ENCODE measurements around the gene SMIM12. TPM values are rescaled to one million over a fixed set of nuclear protein-coding genes. Genes with fewer than 3 reads are reported as not detected.
A peak's percentile ranks its signal among the peaks of the same experiment; 100 is the strongest.
"Not testable (repeated sequence)": the region's sequence is repeated elsewhere in the genome, so short reads cannot be mapped to it uniquely, and the experiment has no call there.

SMIM12 gene
- total RNA-seq, 1 donor from 2014 or later, result 32.0 TPM

DNA sequence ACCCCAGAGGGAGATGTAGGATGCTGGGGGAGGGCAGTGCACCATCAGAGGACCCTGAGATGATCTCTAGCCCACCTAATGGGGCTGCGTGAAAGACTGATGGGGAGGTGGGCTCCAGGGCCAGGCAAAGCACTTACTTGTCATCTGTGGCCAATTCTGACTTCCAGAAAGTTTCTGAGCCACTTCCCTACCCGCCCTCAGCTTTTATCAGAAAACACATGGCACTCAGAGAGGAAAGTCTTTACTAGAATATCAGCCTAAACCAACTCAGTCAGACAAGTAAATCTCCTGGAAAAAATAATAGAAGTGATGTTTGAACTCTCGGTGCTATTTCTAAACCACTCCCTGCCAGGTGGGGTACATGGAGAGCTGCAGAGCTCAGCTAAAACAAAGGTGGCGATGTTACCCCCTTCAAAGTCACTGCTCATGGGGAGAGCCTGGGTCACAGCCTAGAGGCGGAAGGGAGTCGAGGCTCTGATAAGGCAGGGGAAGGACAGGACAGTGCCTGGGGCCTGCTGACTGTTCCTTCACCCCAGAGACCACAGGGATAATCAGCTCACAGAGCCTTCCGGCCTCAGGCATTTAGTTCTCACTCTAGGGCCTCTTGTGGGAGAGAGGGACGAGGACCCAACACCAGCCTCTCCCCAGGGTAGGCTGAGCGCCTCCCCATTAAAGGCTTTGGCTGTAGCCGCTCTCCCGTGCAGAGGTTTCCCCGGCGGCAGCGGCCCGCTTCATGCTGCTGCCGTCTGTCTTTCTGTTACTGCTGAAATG is 14.2 kb downstream of the SMIM12 start:
- ATAC-seq, result peak; percentile 64
- no peak for DNase-seq (ENCODE audit: low spot score)

DNA sequence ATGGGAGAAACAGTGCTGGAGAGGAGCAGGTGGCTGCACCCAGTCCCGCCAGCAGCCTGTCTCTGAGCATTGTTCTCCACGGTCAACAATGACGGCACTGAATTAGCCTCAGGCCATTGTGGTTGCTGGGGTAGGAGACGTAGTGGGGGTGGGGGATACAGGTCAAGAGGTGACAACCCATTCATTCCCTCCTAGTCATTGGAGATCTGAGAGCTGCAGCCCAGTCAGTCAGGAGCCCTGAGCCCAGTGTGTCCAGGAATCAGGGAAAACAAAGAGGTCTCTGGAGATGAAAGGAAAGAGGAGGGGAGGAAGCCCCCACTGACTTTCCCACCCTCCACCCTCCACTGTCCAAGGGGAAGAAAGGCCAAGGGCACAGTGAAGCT is 15.3 kb downstream of the SMIM12 start:
- DNase-seq (ENCODE audit: low spot score), result no peak
- no peak for ATAC-seq

DNA sequence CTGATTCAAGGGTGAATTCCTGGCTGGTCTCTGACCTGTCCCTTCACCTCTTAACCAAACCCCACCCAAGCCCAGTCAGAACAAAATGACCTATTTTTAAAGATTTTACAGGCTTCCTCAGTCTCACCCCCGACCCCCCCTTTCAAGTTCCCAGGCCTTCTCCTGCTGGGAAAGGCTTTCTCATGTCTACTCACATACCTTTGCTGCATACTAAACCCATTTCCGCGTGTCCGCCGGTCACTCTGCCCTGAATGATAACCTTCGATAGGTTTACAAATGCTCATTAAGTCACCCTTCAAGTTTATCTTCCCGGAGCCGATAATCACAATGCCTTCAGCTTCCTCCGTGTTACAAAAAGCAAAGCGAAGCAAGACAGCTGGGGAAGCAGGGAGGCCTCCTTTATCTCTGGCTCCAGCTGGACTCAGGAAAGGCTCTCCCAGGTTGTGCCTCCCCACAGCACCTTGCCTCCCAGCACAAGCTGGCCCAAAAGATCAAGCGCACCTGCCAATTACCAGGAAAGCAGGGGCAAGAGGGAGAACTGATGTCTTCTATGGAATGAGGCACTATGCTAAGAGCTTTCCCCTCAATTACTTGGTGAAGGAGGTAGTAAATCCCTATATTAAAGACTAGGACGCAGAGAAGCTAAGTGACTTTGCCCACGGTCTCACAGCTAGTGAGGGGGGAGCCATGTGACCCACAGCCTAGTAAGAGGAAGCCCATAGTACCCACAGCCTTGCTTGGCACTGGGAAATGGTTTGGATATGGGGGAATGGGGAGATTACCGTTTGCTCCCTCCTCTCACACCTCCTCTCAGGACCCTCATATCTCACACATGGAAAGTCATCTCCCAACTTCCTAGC is 15.9 kb downstream of the SMIM12 start:
- ATAC-seq (peak; percentile 45), DNase-seq (ENCODE audit: low spot score) (no peak)

DNA sequence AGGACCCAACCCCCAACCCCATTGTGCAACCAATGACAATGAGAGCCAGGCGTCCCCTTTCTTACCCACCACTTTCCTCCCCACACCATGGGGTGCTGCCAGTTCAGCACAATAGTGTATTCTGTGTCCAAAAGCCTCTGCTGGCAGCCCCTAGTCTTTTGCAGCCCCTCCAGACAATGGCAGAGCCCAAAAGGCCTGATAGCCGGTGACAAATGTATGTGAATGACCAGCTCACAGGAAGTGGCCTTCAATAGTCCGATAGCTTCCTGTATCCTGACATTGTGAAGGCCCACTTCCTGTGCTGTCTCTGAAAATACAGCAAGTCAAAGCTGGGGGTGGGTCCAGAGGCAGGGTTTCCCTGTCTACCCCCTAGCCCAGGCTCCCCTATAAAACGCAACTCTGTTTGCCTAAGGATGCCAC is 16.6 kb downstream of the SMIM12 start:
- ATAC-seq (peak; percentile 47), DNase-seq (ENCODE audit: low spot score) (no peak)

DNA sequence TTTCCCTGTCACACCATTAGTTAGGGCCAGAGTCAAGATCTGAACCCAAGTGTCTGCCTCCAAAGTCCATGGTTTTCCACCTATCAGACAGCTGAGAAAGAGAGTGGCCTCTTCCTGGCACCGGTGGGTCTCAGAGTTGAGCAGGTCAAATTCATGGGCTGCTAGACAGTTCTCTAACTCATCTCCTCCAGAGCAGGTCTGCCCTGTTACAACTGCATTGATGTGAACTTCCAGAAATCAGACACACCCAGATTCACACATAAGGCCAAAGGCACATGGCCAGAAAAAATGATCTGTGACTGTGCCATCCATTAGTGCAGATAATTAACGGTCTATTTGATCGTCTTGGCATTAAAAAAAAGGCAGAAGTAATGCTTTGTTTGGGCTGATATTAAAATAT is 17.5 kb downstream of the SMIM12 start:
- ATAC-seq, result no peak

DNA sequence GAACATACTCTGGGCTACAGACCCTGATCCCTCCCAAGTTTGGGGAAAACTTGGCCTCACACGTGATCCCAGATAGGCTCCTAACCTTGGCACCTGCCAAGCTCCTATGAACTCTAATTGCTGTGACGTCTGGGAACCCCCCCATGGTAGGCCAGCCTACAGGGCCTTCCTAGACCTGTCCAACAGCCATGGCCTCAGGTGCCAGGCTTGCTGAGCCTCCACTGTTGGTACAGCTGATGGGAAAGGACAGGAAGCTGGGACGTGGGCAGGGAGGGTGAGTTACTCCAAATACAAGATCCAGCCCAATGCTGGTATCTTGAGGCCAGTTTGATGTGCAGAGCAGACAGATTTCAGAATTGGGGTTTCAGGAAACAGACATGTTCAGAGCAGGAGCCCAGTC is 19.1 kb downstream of the SMIM12 start:
- DNase-seq (ENCODE audit: low spot score), result peak; percentile 27
- ATAC-seq, result no peak

More for the DNA sequence above, 17.5 kb downstream of the SMIM12 start:
- no peak for DNase-seq (ENCODE audit: low spot score)

DNA sequence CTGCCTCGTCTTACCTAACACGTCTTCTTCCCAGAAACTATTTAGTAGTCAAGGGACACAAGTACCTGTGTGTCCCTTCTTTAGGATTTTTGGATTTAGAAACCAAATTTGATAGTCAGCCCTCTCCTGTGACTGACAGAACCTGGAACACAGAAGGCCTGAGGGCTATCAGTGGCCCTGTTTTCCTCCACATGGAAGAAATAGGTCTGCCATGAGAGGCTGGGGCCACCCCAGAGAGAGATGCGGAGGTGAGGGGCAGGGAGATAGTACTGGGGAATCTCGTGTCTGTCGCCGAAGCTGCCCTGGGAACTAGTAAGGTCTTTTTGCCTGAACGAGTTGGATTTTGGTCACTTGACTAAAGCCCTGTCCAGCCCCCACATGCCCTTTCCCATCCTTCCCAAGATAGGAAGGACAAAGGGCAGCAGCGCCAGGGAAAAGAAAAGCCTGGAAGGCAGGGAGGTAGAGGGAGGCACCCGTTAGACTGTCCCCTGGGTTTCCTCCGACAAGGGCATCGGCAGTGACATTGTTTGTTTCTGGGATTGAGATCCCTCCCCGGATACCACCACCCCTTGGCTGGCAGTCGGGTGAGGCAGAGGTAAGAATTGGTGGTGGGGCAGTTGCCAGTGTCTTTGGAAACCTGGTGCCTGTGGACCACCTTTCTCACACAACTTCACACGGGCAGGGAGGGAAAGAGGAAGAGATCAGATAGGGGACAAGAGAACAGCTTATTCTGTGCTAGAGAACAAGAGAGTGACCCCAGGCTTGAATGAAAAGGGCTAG is 19.8 kb downstream of the SMIM12 start:
- ATAC-seq (no peak), DNase-seq (ENCODE audit: low spot score) (peak; percentile 38)

DNA sequence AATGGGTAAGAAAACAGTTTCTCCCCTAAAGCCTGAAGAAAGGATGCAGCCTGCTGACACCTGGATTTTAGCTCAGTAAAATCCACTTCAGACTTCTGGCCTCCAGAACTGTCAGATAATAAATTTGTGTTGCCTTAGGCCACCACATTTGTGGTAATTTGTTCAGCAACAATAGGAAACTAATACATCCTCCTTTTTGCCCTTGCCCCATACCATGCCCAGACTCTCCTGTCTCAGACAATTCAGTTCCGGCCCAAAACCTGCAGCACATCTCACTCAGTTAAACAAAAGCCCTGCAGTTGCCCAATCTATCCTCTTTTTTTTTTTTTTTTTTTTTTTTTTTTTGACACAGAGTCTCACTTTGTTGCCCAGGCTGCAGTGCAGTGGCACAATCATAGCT is 25.8 kb downstream of the SMIM12 start:
- no peak for DNase-seq (ENCODE audit: low spot score)

DNA sequence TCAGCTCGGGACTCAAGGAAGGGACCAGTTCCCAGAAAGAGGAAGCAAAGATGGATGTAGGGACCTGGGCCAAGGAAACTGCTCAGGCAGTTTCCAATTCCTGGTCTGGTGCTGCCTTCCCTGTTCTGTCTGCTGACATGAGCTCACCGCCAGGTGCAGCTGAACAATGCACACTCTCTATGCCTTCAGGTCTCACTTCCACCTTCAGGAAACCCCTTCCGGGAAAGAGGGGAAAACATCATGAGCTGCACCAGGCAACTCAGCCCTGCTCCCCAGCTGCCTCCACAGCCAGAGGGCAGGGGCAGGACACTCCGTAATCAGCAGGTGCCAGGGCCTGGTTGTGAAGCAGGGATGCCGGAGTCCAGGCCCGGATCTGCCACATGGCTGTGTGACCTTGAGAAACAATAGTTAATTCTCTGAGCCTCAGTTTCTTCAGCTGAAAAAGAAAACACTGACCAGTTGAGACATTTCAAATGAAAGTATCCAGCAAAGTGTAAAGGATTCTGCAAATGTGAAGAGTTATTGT is 27.8 kb downstream of the SMIM12 start:
- ATAC-seq (no peak), DNase-seq (ENCODE audit: low spot score) (peak; percentile 28)

More for the DNA sequence above, 25.8 kb downstream of the SMIM12 start:
- ATAC-seq, result no peak

DNA sequence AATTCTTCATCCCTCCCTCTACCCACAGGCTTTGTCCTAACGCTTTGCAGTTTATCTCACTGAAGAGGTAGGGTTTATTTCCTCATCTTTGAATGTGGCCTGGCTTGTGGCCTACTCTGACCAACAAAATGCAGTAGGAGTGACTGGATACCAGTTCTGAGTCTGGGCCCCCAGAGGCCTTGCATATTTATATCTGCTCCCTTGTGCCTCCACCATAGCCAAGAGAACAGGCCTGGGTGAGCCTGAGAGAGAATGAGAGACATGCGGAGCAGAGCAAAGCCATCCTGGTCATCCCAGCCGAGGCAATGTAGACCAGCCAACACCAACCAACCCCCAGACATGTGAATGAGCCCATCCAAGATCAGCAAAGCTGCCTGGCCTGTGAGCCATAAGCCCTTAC is 30.3 kb downstream of the SMIM12 start:
- DNase-seq (ENCODE audit: low spot score) (peak; percentile 32), ATAC-seq (no peak)

DNA sequence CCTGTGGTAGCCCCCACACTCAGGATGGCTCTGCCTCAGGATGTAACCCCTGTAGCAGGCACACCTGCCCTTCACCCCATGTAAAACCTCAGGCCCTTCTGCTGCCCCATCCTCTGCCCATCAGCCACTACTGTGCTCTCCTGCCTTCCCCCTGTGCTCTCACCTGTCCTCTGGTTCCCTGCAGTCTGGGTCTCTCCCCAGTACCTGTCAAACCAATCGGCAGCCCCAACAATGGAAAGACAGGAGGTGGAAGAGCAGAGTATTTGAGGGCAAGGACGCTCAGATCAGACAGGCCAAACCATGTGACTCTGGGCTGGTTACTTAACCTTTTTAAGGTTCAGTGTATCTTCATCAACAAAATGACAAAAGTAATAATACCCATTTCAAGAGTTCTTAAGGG is 30.9 kb downstream of the SMIM12 start:
- DNase-seq (ENCODE audit: low spot score) (peak; percentile 32), ATAC-seq (no peak)

DNA sequence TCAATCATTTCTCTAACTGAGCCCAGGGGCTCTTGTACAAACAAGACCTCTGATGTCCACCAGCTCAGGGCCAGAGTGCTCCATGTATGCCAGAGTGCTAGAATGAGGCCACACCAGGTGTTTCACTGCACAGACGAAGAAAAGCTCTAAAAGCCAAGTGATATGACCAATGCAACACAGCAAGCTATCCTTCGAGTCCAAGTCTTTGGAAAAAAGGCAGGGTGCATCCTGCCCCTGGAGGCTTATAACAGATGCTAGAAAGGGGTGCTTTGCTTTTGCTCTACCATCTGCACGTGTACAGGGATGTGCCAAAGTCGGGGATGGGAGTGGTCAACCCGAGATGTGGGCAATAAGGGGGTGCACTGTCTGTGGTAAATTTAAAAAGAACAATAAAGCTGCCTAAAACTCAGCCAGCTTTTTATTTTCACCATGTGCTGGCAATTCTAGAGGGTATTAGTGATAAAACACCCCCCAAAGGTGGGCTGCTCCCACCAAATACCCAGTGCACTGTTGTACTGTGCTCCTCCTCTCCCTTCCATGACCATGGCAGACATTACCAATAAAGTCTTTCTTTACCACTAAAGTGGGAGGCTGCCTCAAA is 32.1 kb downstream of the SMIM12 start:
- peak; percentile 15 for DNase-seq (ENCODE audit: low spot score)

DNA sequence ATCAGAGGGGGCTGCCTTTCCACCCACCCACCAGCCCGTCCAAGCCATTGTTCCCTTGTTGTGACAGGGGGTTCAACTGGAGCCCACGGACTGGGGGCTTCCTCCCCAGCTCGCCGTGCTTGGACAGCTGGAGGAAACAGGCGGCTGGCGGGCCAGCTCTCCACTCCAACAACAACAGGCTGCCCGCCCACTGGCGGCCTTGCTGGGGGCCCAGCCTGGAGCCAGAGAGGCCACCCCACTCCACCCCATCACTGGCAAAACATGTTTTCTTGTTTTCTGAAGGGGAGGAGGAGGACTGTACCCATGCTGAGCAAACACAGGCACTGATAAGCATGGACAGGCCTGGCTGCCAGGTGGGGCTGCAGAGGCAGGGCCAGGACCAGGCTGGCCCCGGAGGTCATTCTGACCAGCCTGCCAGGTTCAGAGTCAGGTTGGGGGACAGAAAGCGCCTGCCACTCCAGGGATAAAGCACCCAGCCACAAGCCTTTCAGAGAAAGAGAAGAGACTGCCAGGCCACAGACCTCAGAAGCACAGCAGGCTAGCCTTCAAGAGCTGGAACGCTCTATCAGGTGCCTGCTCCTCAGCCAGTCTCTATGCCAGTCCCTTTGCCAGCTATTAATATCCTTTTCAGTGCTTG is 34.0 kb downstream of the SMIM12 start:
- ATAC-seq, result peak; percentile 97
- DNase-seq (ENCODE audit: low spot score), result peak; percentile 82

More for the DNA sequence above, 32.1 kb downstream of the SMIM12 start:
- ATAC-seq, result no peak

DNA sequence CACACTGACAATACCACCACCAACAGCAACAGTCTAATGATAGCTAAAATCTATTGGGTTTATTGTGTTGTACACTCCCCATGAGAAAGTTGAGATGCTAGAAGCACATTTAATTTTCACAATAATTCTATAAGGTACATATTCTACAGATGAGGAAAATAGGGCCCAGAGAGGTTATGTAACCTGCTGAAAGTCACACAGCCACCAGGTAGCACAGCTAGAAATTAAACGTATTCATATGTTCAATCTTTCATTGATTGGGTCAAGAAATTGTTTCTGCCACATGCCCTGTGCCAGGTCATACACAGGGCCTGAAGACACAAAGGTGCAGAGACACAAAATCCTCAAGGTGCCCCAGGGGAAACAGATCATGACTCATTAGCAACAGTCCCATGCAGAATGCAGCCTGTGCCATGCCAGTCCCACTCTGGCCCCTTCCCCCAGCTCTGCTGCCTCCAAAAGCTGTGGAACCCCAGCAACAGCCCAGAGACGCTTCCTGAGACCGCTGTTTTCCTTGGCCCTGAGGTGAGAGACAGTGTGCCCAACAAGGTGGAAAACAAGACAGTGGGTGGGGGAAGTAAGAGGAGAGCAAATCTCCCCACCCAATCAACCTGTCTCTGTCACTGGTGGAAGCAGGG is 34.6 kb downstream of the SMIM12 start:
- DNase-seq (ENCODE audit: low spot score) (no peak), ATAC-seq (peak; percentile 3)

DNA sequence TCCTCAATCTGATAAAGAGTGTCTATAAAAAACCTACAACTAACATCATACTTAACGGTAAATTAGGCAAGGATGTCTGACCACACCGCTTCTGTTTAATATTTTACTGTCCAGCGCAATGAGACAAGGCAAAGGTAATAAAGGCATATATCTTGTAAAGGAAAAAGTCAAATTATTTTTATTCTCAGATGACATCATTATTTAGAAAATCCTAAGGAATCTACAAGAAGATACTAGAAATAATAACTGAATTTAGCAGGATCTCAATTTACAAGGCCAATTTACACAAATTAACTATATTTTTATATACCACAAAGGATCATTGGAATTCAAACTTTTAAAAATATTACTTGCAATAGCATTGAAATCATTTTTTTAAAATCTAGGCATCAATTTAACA is 37.3 kb downstream of the SMIM12 start:
- no peak for ATAC-seq

DNA sequence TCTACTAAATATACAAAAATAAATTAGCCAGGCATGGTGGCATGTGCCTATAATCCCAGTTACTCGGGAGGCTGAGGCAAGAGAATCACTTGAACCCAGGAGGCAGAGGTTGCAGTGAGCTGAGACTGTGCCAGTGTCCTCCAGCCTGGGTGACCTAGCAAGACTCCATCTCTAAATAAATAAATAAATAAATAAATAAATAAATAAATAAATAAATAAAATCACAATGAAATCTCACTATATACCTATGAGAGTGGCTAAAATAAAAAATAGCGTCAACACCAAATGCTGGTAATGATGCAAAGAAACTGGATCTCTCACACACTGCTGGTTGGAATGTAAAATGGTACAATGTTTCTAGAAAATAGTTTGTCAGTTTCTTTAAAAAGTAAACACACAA is 40.7 kb downstream of the SMIM12 start:
- not testable (repeated sequence) for DNase-seq (ENCODE audit: low spot score)

More for the DNA sequence above, 37.3 kb downstream of the SMIM12 start:
- no peak for DNase-seq (ENCODE audit: low spot score)

DNA sequence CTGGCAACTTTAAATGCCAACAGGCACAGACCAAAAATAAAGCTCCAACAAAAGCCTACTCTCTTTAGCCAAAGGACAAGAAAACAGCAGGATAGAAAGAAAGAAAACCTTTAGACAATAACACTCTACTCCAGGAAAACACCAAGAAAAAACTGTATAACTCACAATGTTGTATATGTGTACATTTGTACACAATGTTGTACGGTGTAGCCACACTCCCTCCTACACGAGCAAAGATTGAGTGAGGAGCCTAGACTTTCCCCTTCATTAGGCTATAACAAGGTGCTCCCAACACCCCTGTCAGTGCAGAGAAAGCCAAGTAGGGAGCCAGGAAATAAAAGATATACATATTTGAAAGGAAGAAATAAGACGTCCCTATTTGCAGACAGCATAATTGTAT is 42.8 kb downstream of the SMIM12 start:
- ATAC-seq (no peak), DNase-seq (ENCODE audit: low spot score) (no peak)

More for the DNA sequence above, 40.7 kb downstream of the SMIM12 start:
- ATAC-seq, result not testable (repeated sequence)

DNA sequence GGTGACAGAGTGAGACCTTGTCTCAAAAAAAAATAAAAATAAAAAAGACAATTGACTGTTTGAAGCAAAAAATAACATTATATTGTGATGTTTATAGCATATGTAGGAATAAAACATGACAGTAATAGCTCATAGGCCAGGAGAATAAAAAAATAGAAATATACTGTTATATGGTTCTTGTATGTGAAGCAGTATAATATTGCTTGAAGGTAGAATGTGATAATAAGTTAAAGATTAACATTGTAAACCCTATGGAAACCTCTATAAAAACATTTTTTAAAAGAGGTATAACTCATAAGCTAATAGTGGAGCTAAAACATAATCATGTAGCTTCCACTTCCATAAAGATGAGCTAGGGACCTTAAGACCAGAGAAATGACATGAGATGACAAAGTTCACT is 43.2 kb downstream of the SMIM12 start:
- DNase-seq (ENCODE audit: low spot score) (no peak), ATAC-seq (no peak)

DNA sequence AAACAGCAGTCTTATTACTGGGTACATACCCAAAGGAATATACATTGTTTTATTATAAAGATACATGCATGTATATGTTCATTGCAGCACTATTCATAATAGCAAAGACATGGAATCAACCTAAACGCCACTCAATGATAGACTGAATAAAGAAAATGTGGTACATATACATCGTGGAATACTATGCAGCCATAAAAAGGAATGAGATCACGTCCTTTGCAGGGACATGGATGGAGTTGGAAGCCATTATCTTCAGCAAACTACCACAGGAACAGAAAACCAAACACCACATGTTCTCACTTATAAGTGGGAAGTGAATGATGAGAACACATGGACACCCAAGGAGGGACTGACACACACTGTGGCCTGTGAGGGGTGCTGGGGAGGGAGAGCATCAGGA is 48.8 kb downstream of the SMIM12 start:
- DNase-seq (ENCODE audit: low spot score); ATAC-seq: not testable (repeated sequence)
